Neutrophil (primary cell): ENCODE data around the gene SLIT3.
A peak's percentile ranks its signal among the peaks of the same experiment; 100 is the strongest.

Source experiments
- H3K27ac ChIP-seq: fragments of 200-600 bp; sonication (generic); 2 replicates; pipeline ENCODE4 v1.5.1; 2016; ENCODE audit warnings: mild to moderate bottlenecking, moderate library complexity
- H3K27me3 ChIP-seq: fragments of 200-600 bp; sonication (generic); 2 replicates; pipeline ENCODE4 v1.6.0; 2016; ENCODE audit warnings: mild to moderate bottlenecking
- H3K36me3 ChIP-seq: fragments of 200-600 bp; sonication (generic); 2 replicates; pipeline ENCODE4 v1.5.1; 2017
- H3K4me1 ChIP-seq, 2 experiments: fragments of 200-600 bp in 1 of 2; sonication (generic) in 1 of 2; 1 replicate in 1 of 2; 2 replicates in 1 of 2; pipeline versions ENCODE4 v1.5.1 to v1.6.1; 2013 to 2016; ENCODE audit warnings: low read depth in 1 of 2, low read length in 1 of 2, mild to moderate bottlenecking in 1 of 2, moderate library complexity in 1 of 2; ENCODE audit not compliant: control insufficient read depth in 1 of 2, insufficient read depth in 1 of 2
- H3K4me3 ChIP-seq, 2 experiments: fragments of 200-600 bp in 1 of 2; sonication (generic) in 1 of 2; 1 replicate in 1 of 2; 2 replicates in 1 of 2; pipeline ENCODE4 v1.5.1; 2013 to 2016; ENCODE audit warnings: low read depth in 1 of 2, low read length in 1 of 2, mild to moderate bottlenecking in 1 of 2, moderate library complexity in 1 of 2
- H3K9me3 ChIP-seq: fragments of 200-600 bp; sonication (generic); 2 replicates; pipeline ENCODE4 v1.5.1; 2016
- TF ChIP-seq, protein P1 (sequence below): fragments of 200-600 bp; sonication (generic); IDR thresholded peaks from 2 replicates; pipeline ENCODE4 v1.5.1; 2016; ENCODE audit warnings: antibody characterized with exemption

Gene SLIT3

DNA sequence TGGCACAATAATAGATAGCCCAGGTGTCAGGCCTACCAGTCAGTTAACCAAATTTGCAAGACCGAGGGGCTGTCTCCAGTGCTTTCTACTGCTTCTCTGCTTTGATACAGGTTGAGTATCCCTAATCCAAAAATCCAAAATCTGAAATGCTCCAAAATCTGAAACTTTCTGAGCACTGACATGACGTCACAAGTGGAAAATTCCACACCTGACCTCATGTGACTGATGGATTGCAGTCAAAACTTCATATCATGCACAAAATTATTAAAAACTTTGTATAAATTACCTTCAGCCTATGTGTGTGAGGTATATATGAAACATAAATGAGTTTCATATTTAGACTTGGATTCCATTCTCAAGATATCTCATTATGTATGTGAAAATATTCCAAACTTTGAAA lies 508.3 kb downstream of the SLIT3 start:
- H3K9me3 ChIP-seq: no peaks in the 10 kb centered on the region
- TF ChIP-seq, protein P1, sequence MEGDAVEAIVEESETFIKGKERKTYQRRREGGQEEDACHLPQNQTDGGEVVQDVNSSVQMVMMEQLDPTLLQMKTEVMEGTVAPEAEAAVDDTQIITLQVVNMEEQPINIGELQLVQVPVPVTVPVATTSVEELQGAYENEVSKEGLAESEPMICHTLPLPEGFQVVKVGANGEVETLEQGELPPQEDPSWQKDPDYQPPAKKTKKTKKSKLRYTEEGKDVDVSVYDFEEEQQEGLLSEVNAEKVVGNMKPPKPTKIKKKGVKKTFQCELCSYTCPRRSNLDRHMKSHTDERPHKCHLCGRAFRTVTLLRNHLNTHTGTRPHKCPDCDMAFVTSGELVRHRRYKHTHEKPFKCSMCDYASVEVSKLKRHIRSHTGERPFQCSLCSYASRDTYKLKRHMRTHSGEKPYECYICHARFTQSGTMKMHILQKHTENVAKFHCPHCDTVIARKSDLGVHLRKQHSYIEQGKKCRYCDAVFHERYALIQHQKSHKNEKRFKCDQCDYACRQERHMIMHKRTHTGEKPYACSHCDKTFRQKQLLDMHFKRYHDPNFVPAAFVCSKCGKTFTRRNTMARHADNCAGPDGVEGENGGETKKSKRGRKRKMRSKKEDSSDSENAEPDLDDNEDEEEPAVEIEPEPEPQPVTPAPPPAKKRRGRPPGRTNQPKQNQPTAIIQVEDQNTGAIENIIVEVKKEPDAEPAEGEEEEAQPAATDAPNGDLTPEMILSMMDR: no peak
- H3K27ac ChIP-seq: no peak overlapping the region
- H3K4me3 ChIP-seq: no peak overlapping the region
- H3K36me3 ChIP-seq: no peaks in the 10 kb centered on the region
- peaks cover 38 to 40% of the 10 kb centered on the region in 2 experiments for H3K4me1 ChIP-seq
- no peaks in the 10 kb centered on the region for H3K27me3 ChIP-seq

DNA sequence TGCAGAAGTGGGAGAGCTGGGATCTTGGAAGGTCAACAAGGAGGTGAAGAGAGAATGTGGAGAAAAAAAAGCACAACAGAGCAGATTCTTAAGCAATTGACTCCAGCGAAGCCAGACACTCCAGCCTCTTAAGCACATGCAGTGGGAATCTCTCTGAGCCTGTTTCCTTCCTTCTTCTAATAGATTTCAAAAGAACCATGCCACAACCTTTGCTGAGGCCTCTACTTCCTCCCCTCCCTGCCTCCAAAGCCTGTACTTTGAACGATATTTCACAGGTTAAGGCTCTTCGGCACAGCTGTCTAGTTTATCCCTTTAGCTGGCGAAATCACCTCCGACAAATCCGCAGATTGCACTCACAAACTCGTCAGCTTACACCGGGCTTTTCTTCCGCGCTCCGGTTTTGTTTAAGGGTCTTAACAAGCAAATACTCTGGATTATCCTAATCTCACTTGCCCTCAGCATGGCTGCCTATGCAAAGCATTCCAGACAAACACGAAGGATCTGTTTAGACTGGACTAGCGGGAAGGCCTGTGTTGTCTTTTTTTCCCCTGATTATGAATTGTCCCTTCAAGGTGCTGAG lies 510.2 kb downstream of the SLIT3 start:
- Histone ChIP-seq H3K27ac (peak overlapping the region; percentile 30), H3K9me3 (no peaks in the 10 kb centered on the region), H3K36me3 (no peaks in the 10 kb centered on the region), H3K4me3 (no peak overlapping the region), H3K27me3 (no peaks in the 10 kb centered on the region), H3K4me1 (peaks cover 38 to 40% of the 10 kb centered on the region in 2 experiments)
- TF ChIP-seq, protein P1: no peak

DNA sequence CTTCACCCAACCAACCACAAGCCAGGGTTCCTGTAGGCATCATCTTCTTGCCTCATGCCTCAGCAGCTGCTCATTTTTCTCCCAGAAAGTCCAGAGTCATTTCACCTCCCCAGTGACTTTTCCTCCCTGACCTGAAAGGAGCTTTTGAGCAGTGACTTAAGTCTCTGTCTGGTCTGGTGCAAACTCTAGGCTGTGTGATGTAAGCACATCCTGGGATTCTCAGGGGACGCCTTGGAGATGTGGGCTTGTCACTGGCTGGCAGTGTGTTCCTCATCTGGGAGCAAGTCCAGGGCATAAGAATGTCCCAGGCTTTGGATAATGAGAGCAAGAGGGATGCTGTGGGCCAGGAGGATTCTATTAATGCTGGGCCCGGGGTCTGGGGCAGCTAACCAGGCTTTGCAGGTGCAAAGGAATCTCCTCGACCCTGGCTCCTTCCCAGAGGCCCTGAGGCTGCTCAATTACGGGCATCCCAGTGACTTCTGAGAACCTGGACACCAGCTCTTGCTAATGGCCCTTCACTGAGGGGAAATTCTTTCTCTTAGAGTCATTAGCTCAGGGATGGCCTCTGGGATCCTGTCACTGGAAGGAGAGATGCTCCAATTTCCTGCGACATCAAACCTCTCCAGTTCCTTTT lies 510.8 kb downstream of the SLIT3 start:
- Histone ChIP-seq H3K4me3 (no peak overlapping the region), H3K36me3 (no peaks in the 10 kb centered on the region), H3K27me3 (no peaks in the 10 kb centered on the region), H3K27ac (peak overlapping the region; percentile 30), H3K4me1 (peaks cover 38 to 40% of the 10 kb centered on the region in 2 experiments), H3K9me3 (no peaks in the 10 kb centered on the region)
- TF ChIP-seq, protein P1: no peak

- TF ChIP-seq, protein P1: no peak
- Histone ChIP-seq H3K9me3 (no peaks in the 10 kb centered on the region), H3K27me3 (no peaks in the 10 kb centered on the region), H3K36me3 (no peaks in the 10 kb centered on the region), H3K4me1 (peaks cover 32 to 36% of the 10 kb centered on the region in 2 experiments), H3K4me3 (no peak overlapping the region), H3K27ac (no peak overlapping the region)
Observed at GRCh38 chr5:168788786-168789185, 512.2 kb downstream of the SLIT3 start.

DNA sequence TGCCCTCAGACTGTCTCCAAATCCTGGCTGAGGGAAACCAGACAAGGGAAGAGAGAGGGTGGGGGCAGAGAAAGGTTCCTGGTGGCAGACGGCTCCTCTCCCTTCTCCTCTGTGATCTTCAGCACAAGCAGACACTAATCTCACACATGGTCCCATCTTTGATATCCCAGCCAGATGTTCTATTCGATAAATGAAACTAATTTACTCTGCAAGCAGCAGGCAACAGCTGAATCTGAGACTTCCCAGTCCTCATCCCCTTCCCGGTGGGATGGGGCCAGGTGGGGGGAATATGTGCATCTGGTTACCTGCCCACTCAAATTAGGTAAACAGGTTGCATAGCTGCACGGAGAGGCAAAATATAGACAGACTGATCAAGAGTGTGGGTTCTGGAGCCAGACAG lies 512.8 kb downstream of the SLIT3 start:
- Histone ChIP-seq H3K9me3 (no peaks in the 10 kb centered on the region), H3K36me3 (no peaks in the 10 kb centered on the region), H3K4me3 (no peak overlapping the region), H3K27me3 (no peaks in the 10 kb centered on the region), H3K27ac (no peak overlapping the region), H3K4me1 (peaks cover 32 to 36% of the 10 kb centered on the region in 2 experiments)
- TF ChIP-seq, protein P1: no peak
